Loucy (cell line): ENCODE results near the gene MACC1.

Experiments
- H2AFZ ChIP-seq: fragments of 200-600 bp; sonication (generic); 2 replicates; pipeline ENCODE4 v1.6.0; 2016; ENCODE audit warnings: antibody characterized with exemption, mild to moderate bottlenecking, low read length, moderate library complexity
- H3F3A ChIP-seq: fragments of 200-600 bp; 2 replicates; pipeline ENCODE4 v1.6.0; 2016; ENCODE audit warnings: antibody characterized with exemption, low read depth, mild to moderate bottlenecking
- H3K27me3 ChIP-seq: fragments of 200-600 bp; sonication (generic); 2 replicates; pipeline ENCODE4 v1.6.1; 2014; ENCODE audit warnings: low read length, mild to moderate bottlenecking; ENCODE audit not compliant: insufficient read depth, poor library complexity, severe bottlenecking
- H3K36me3 ChIP-seq: fragments of 200-600 bp; sonication (generic); 2 replicates; pipeline ENCODE4 v1.6.1; 2016; ENCODE audit warnings: low read length; ENCODE audit not compliant: insufficient read depth
- H3K4me1 ChIP-seq: fragments of 200-600 bp; sonication (generic); 2 replicates; pipeline ENCODE4 v1.5.1; 2014; ENCODE audit warnings: low read length, mild to moderate bottlenecking; ENCODE audit not compliant: insufficient read depth, poor library complexity, severe bottlenecking
- H3K4me2 ChIP-seq: fragments of 200-600 bp; sonication (generic); 2 replicates; pipeline ENCODE4 v1.6.0; 2014; ENCODE audit warnings: antibody characterized with exemption, low read length, low read depth, mild to moderate bottlenecking; ENCODE audit not compliant: poor library complexity, severe bottlenecking
- H3K4me3 ChIP-seq: fragments of 200-600 bp; sonication (generic); 2 replicates; pipeline ENCODE4 v1.5.1; 2014; ENCODE audit warnings: low read length, mild to moderate bottlenecking, mixed read lengths; ENCODE audit not compliant: poor library complexity, severe bottlenecking
- H3K79me2 ChIP-seq: fragments of 200-600 bp; sonication (generic); 2 replicates; pipeline ENCODE4 v1.6.1; 2014; ENCODE audit warnings: low read length; ENCODE audit not compliant: insufficient read depth
- H3K9ac ChIP-seq: fragments of 200-600 bp; sonication (generic); 2 replicates; pipeline ENCODE4 v1.6.0; 2014; ENCODE audit warnings: mild to moderate bottlenecking, low read depth, low read length, moderate library complexity; ENCODE audit not compliant: poor library complexity, severe bottlenecking
- H3K9me2 ChIP-seq: fragments of 200-600 bp; sonication (generic); replicated peaks from 2 replicates; pipeline ENCODE4 v1.6.1; 2016; ENCODE audit warnings: low read depth, low read length, mixed read lengths
- H3K9me3 ChIP-seq: fragments of 200-600 bp; sonication (generic); 2 replicates; pipeline ENCODE4 v1.6.1; 2014; ENCODE audit warnings: mild to moderate bottlenecking, antibody characterized with exemption, low read length, low read depth; ENCODE audit not compliant: insufficient read depth
- H4K20me1 ChIP-seq: fragments of 200-600 bp; sonication (generic); 2 replicates; pipeline ENCODE4 v1.6.0; 2014; ENCODE audit warnings: antibody characterized with exemption, low read length, mild to moderate bottlenecking; ENCODE audit not compliant: insufficient read depth, poor library complexity, severe bottlenecking
- EZH2phosphoT487 ChIP-seq: fragments of 200-600 bp; IDR thresholded peaks from 2 replicates; pipeline ENCODE4 v1.6.1; 2018; ENCODE audit warnings: antibody characterized with exemption, mild to moderate bottlenecking, moderate library complexity, borderline replicate concordance
- TF ChIP-seq, protein P1 (sequence below): fragments of 200-600 bp; sonication (generic); conservative IDR thresholded peaks from 2 replicates; pipeline ENCODE4 v1.5.1; 2014; ENCODE audit warnings: mild to moderate bottlenecking, antibody characterized with exemption, low read length

MACC1 gene

DNA sequence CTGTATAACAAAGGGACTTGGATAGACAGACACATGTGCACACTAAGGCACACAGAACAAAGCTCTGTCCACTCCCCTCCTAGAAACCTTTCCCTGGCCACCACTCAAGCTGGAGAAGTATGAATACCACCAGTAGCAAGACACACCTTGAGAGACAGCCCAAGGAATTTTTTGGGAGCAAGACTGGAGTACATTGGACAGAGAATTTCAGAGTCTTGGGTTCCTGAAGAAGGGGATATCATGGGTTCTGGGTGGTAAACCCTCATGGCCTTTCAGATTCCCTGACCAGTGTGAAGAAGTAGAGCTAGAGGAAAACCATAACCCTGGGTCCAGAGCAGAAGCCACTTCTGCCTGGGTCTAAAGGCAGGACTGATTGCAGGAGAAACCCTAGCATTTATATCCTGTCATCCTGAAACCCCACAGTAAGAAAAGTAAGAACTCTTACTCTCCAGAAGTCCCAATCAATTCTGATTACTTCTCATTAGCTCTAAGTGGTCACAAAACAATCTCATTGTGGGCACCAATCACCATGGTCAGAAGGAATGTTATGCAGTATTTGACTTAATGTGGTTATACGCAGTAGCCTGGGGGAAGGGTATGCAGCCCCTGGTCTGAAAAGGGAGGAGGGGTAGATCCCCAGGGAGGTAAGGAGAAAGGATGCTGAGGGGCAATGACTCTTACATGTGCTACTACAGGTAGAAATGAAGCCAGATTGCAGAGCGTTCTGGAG is 20.4 kb upstream of the MACC1 start:
- Histone ChIP-seq H3K4me2 (no peak overlapping the region), H3K4me3 (no peak overlapping the region), H3K79me2 (no peaks in the 10 kb centered on the region), H3F3A (no peaks in the 10 kb centered on the region), H4K20me1 (no peaks in the 10 kb centered on the region), H3K9me3 (no peaks in the 10 kb centered on the region), H2AFZ (no peak overlapping the region), H3K4me1 (no peaks in the 10 kb centered on the region), H3K9me2 (no peaks in the 10 kb centered on the region), H3K27me3 (no peaks in the 10 kb centered on the region), H3K9ac (no peak overlapping the region), H3K36me3 (no peaks in the 10 kb centered on the region)
- TF ChIP-seq EZH2phosphoT487, result no peak
- TF ChIP-seq, protein P1, sequence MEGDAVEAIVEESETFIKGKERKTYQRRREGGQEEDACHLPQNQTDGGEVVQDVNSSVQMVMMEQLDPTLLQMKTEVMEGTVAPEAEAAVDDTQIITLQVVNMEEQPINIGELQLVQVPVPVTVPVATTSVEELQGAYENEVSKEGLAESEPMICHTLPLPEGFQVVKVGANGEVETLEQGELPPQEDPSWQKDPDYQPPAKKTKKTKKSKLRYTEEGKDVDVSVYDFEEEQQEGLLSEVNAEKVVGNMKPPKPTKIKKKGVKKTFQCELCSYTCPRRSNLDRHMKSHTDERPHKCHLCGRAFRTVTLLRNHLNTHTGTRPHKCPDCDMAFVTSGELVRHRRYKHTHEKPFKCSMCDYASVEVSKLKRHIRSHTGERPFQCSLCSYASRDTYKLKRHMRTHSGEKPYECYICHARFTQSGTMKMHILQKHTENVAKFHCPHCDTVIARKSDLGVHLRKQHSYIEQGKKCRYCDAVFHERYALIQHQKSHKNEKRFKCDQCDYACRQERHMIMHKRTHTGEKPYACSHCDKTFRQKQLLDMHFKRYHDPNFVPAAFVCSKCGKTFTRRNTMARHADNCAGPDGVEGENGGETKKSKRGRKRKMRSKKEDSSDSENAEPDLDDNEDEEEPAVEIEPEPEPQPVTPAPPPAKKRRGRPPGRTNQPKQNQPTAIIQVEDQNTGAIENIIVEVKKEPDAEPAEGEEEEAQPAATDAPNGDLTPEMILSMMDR, result no peak

DNA sequence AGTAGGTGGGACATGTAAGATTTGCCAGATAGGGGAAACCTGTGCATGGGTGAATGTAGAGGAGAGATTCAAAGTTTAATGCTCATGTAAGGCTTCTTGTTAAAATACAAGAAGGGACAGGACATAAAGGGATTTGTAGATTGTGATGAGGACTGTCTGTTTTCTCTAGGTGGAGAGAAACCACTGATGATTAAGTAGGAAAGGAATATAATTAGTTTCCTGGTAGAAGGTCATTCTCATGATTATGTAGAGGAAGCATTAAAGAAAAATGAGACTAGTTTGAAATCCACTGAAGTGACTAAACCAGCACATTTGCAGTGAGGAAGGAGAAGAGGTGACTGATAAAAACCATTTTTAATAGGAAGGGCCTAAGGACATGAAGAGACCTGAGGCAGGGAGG is 19.6 kb upstream of the MACC1 start:
- TF ChIP-seq, protein P1, result no peak
- no peak for TF ChIP-seq EZH2phosphoT487
- no peak overlapping the region for H3K4me3 ChIP-seq
- H3K4me2 ChIP-seq, result no peak overlapping the region
- H3K9me3 ChIP-seq, result no peaks in the 10 kb centered on the region
- no peaks in the 10 kb centered on the region for H3K4me1 ChIP-seq
- no peak overlapping the region for H3K9ac ChIP-seq
- no peaks in the 10 kb centered on the region for H3K36me3 ChIP-seq
- no peaks in the 10 kb centered on the region for H3K27me3 ChIP-seq
- H3K9me2 ChIP-seq, result no peaks in the 10 kb centered on the region
- no peaks in the 10 kb centered on the region for H4K20me1 ChIP-seq
- H2AFZ ChIP-seq, result no peak overlapping the region
- no peaks in the 10 kb centered on the region for H3F3A ChIP-seq
- H3K79me2 ChIP-seq, result no peaks in the 10 kb centered on the region

DNA sequence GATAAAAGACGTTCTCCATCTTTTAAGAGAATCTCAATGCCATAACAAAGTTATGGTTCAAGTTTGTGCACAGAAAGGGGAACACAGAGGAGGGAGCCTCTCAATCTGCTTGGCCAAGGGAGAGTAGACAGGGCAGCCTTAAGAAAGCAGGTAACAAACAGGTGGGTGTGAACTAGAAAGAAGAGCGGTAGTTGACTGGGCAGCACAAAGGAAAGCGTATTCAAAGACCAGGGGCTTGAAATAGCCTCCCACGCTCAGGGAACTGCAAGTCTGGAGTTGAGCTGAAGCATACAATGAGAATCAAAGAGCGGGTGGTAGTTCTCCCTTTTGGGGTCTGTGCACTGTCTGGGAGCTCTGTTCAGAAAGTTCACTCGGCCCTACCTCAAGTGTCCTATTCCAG is 18.9 kb upstream of the MACC1 start:
- Histone ChIP-seq H3K4me1 (no peaks in the 10 kb centered on the region), H3K9me3 (no peaks in the 10 kb centered on the region), H4K20me1 (no peaks in the 10 kb centered on the region), H3K4me2 (no peak overlapping the region), H3K27me3 (no peaks in the 10 kb centered on the region), H3K36me3 (no peaks in the 10 kb centered on the region), H3K9ac (no peak overlapping the region), H3K79me2 (no peaks in the 10 kb centered on the region), H2AFZ (no peak overlapping the region), H3F3A (no peaks in the 10 kb centered on the region), H3K4me3 (no peak overlapping the region), H3K9me2 (no peaks in the 10 kb centered on the region)
- no peak for TF ChIP-seq EZH2phosphoT487
- TF ChIP-seq, protein P1, result no peak
